ENCODE results near the gene ARVCF.

ARVCF gene

GRCh38 chr22:20038574-20038973, 22.0 kb upstream of the ARVCF start:
- peaks cover 6% of the 10 kb centered on the region; the same call in 1 of the 2 replicates for H3K9me3 ChIP-seq (ENCODE audit: low read length)
- TF ChIP-seq CTCF (IDR thresholded peaks at IDR 0.05; ENCODE audit: low read length) (no peak), EZH2 (IDR thresholded peaks at IDR 0.05; ENCODE audit: borderline replicate concordance, low read length) (no peak)
- H3F3A ChIP-seq (ENCODE audit: insufficient read depth, low read length), result no peaks in the 10 kb centered on the region
- no peaks in the 10 kb centered on the region for H3K27me3 ChIP-seq (ENCODE audit: insufficient read depth, low read length)
- H3K79me2 ChIP-seq (ENCODE audit: insufficient read depth, low read length), result no peaks in the 10 kb centered on the region
- peaks cover 11% of the 10 kb centered on the region for H3K4me1 ChIP-seq (ENCODE audit: insufficient read depth, low read length, severe bottlenecking)
- no peak overlapping the region for H2AFZ ChIP-seq (ENCODE audit: low read length)
- H3K4me2 ChIP-seq (ENCODE audit: low read length), result no peak overlapping the region
- H3K4me3 ChIP-seq (ENCODE audit: low read depth, low read length, poor library complexity, severe bottlenecking), result no peak overlapping the region
- no peak overlapping the region for H3K27ac ChIP-seq (ENCODE audit: low read depth, low read length, poor library complexity, severe bottlenecking)
- H3K9me2 ChIP-seq (ENCODE audit: low read depth, low read length), result no peaks in the 10 kb centered on the region
- H4K20me1 ChIP-seq (ENCODE audit: insufficient read depth, low read length), result no peaks in the 10 kb centered on the region
- H3K36me3 ChIP-seq (ENCODE audit: insufficient read depth, low read length), result peaks cover 16% of the 10 kb centered on the region
- H3K9ac ChIP-seq (ENCODE audit: low read length), result no peak overlapping the region

- Histone ChIP-seq H3K4me1 (ENCODE audit: insufficient read depth, low read length, severe bottlenecking) (peaks cover 18% of the 10 kb centered on the region), H3K9me2 (ENCODE audit: low read depth, low read length) (no peaks in the 10 kb centered on the region), H3K9ac (ENCODE audit: low read length) (no peak overlapping the region), H3K27ac (ENCODE audit: low read depth, low read length, poor library complexity, severe bottlenecking) (no peak overlapping the region), H4K20me1 (ENCODE audit: insufficient read depth, low read length) (no peaks in the 10 kb centered on the region), H3K9me3 (ENCODE audit: low read length) (peaks cover 6% of the 10 kb centered on the region; the same call in 1 of the 2 replicates), H3K27me3 (ENCODE audit: insufficient read depth, low read length) (no peaks in the 10 kb centered on the region), H3K4me3 (ENCODE audit: low read depth, low read length, poor library complexity, severe bottlenecking) (no peak overlapping the region), H2AFZ (ENCODE audit: low read length) (no peak overlapping the region), H3K79me2 (ENCODE audit: insufficient read depth, low read length) (no peaks in the 10 kb centered on the region), H3K36me3 (ENCODE audit: insufficient read depth, low read length) (peaks cover 11% of the 10 kb centered on the region), H3F3A (ENCODE audit: insufficient read depth, low read length) (no peaks in the 10 kb centered on the region), H3K4me2 (ENCODE audit: low read length) (no peak overlapping the region)
- no peak for TF ChIP-seq EZH2 (IDR thresholded peaks at IDR 0.05; ENCODE audit: borderline replicate concordance, low read length)
- no peak for TF ChIP-seq CTCF (IDR thresholded peaks at IDR 0.05; ENCODE audit: low read length)
These were observed 20.8 kb upstream of the ARVCF start for GRCh38 chr22:20037419-20037818.

GRCh38 chr22:20036535-20037392, 20.1 kb upstream of the ARVCF start:
- H3F3A ChIP-seq (ENCODE audit: insufficient read depth, low read length), result no peaks in the 10 kb centered on the region
- H3K9me2 ChIP-seq (ENCODE audit: low read depth, low read length), result no peaks in the 10 kb centered on the region
- H3K36me3 ChIP-seq (ENCODE audit: insufficient read depth, low read length), result peaks cover 8% of the 10 kb centered on the region
- peaks cover 24% of the 10 kb centered on the region for H3K4me1 ChIP-seq (ENCODE audit: insufficient read depth, low read length, severe bottlenecking)
- no peak overlapping the region for H3K9ac ChIP-seq (ENCODE audit: low read length)
- TF ChIP-seq EZH2 (IDR thresholded peaks at IDR 0.05; ENCODE audit: borderline replicate concordance, low read length) (no peak), CTCF (IDR thresholded peaks at IDR 0.05; ENCODE audit: low read length) (no peak)
- H4K20me1 ChIP-seq (ENCODE audit: insufficient read depth, low read length), result no peaks in the 10 kb centered on the region
- H3K27ac ChIP-seq (ENCODE audit: low read depth, low read length, poor library complexity, severe bottlenecking), result no peak overlapping the region
- peaks cover 6% of the 10 kb centered on the region; the same call in 1 of the 2 replicates for H3K9me3 ChIP-seq (ENCODE audit: low read length)
- H2AFZ ChIP-seq (ENCODE audit: low read length), result no peak overlapping the region
- no peak overlapping the region for H3K4me2 ChIP-seq (ENCODE audit: low read length)
- H3K4me3 ChIP-seq (ENCODE audit: low read depth, low read length, poor library complexity, severe bottlenecking), result no peak overlapping the region
- no peaks in the 10 kb centered on the region for H3K27me3 ChIP-seq (ENCODE audit: insufficient read depth, low read length)
- H3K79me2 ChIP-seq (ENCODE audit: insufficient read depth, low read length), result no peaks in the 10 kb centered on the region

Measured in OCI-LY1 (cell line).